Right lobe of liver (tissue), 4 donors: Measurements from ENCODE around the gene ATM.

Source experiments
- POLR2A ChIP-seq: fragments of 450-650 bp; IDR thresholded peaks from one replicate; pipeline ENCODE4 v1.6.1; 2017; ENCODE audit warnings: antibody characterized with exemption, mild to moderate bottlenecking
- TF ChIP-seq, protein P1 (sequence below), 4 donors: fragments of 200-600 bp in 3 of 4; fragments of 450-650 bp in 1 of 4; IDR thresholded peaks; one replicate each; pipeline versions ENCODE4 v1.5.1 to v1.8.0; 2016 to 2022; ENCODE audit warnings: antibody characterized with exemption in 4 of 4, mild to moderate bottlenecking in 2 of 4
- donor health status: DM: no; HTN: no; CAD: no.
- donor health status: DM: no; HTN: no; CAD: no.
- donor health status: DM: no; HTN: yes; CAD: no.

DNA sequence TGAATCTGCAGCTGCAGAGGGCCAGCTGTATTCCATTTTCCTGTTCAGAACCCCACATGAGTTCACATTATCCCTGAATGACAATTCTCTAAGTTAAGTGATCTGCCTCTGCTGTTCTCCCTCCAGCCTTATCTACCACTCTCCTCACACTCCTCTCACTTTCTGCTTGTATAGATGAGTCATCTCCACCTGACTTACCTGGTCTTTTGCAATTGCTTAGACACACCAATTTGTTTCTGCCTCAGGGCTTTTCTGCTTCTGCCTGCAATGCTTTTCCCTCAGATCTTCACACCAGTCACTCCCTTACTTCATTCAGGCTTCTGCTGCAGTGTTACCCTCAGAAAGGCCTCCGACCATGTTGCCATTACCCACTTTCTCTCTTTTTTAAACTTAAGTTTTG, 118.1 kb downstream of the ATM start:
- no peak for TF ChIP-seq POLR2A
- TF ChIP-seq, protein P1, sequence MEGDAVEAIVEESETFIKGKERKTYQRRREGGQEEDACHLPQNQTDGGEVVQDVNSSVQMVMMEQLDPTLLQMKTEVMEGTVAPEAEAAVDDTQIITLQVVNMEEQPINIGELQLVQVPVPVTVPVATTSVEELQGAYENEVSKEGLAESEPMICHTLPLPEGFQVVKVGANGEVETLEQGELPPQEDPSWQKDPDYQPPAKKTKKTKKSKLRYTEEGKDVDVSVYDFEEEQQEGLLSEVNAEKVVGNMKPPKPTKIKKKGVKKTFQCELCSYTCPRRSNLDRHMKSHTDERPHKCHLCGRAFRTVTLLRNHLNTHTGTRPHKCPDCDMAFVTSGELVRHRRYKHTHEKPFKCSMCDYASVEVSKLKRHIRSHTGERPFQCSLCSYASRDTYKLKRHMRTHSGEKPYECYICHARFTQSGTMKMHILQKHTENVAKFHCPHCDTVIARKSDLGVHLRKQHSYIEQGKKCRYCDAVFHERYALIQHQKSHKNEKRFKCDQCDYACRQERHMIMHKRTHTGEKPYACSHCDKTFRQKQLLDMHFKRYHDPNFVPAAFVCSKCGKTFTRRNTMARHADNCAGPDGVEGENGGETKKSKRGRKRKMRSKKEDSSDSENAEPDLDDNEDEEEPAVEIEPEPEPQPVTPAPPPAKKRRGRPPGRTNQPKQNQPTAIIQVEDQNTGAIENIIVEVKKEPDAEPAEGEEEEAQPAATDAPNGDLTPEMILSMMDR (IDR thresholded peaks at IDR 0.05), result no peak
